ENCODE measurements around the gene STXBP1.

GRCh38 chr9:127569886-127570401 lies 42.1 kb upstream of the STXBP1 start:
- TF ChIP-seq CTCF (IDR thresholded peaks at IDR 0.05) (no peak), POLR2A (IDR thresholded peaks at IDR 0.05) (no peak)

Measured in esophagus squamous epithelium (tissue), 4 donors.